Stomach (tissue), 9 donors: Measurements from ENCODE around the gene CPVL. TPM values are rescaled to one million over a fixed set of nuclear protein-coding genes. Genes with fewer than 3 reads are reported as not detected.
A peak's percentile ranks its signal among the peaks of the same experiment; 100 is the strongest.

Source experiments
- DNase-seq, 2 donors: peaks; one replicate each; pipeline versions ENCODE4 v3.0.0 to v3.0.0-alpha.2; 2013 to 2019
- H3K27ac ChIP-seq, 5 donors: fragments of 200-600 bp in 4 of 5; sonication (generic) in 4 of 5; one replicate each; pipeline ENCODE4 v1.5.1; 2013 to 2019; ENCODE audit warnings: mild to moderate bottlenecking in 1 of 5, moderate library complexity in 1 of 5
- H3K27me3 ChIP-seq, 3 donors: fragments of 200-600 bp; sonication (generic); one replicate each; pipeline ENCODE4 v1.5.1; 2017 to 2019; ENCODE audit warnings: mixed run types in 1 of 3
- H3K36me3 ChIP-seq, 4 donors: fragments of 200-600 bp; sonication (generic); 1 replicate in 3 of 4; 2 replicates in 1 of 4; pipeline ENCODE4 v1.5.1; 2016 to 2019
- H3K4me1 ChIP-seq, 4 donors: fragments of 200-600 bp; sonication (generic); one replicate each; pipeline ENCODE4 v1.5.1; 2016 to 2019
- H3K4me3 ChIP-seq, 4 donors: fragments of 200-600 bp; sonication (generic) in 3 of 4; one replicate each; pipeline ENCODE4 v1.5.1; 2016 to 2019; ENCODE audit warnings: mild to moderate bottlenecking in 1 of 4
- H3K9me3 ChIP-seq, 4 donors: fragments of 200-600 bp; sonication (generic); one replicate each; pipeline ENCODE4 v1.5.1; 2016 to 2019
- CTCF ChIP-seq, 7 experiments: fragments of 450-650 bp in 4 of 7; fragments of 200-600 bp in 3 of 7; sonication (generic) in 3 of 7; IDR thresholded peaks; one replicate each; pipeline ENCODE4 v1.5.1; 2016 to 2019; ENCODE audit warnings: antibody characterized with exemption in 7 of 7, control low read depth in 2 of 7, mild to moderate bottlenecking in 1 of 7
- EP300 ChIP-seq: sonication (generic); formaldehyde crosslinking; IDR thresholded peaks from one replicate; pipeline ENCODE4 v1.6.1; 2017; ENCODE audit warnings: antibody characterized with exemption
- POLR2A ChIP-seq, 4 donors: fragments of 450-650 bp; IDR thresholded peaks; one replicate each; pipeline ENCODE4 v1.6.1; 2016; ENCODE audit warnings: antibody characterized with exemption in 4 of 4, control low read depth in 2 of 4, mild to moderate bottlenecking in 1 of 4, moderate library complexity in 1 of 4
- POLR2AphosphoS5 ChIP-seq, 3 donors: sonication (generic); formaldehyde crosslinking; IDR thresholded peaks; one replicate each; pipeline ENCODE4 v1.6.1; 2016; ENCODE audit warnings: antibody characterized with exemption in 3 of 3
- WGBS, 5 donors: extraction: QIAGEN DNeasy Blood & Tissue Kit in 3 of 5; methylation state at CpG; one replicate each; pipeline versions ENCODE4 v1.1.5 to v1.1.7; 2013 to 2018; 5-methylcytosine and 5-hydroxymethylcytosine counted together
- intact Hi-C: fragments of 100-400 bp; cut with DNase I; formaldehyde crosslinking; loops from one replicate; pipeline ENCODE4 v1.15.1; 2023; ENCODE audit warnings: low total_unique reads
- polyA plus RNA-seq, 3 donors: library from polyadenylated mRNA; stranded (reverse); fragments of 200-250 nt; gene quantifications; one replicate each; pipeline ENCODE4 v1.2.3, GENCODE V29; 2013
- total RNA-seq, 5 donors: library from RNA; depleted of rRNA; stranded (reverse); fragments of >200 nt; gene quantifications; one replicate each; pipeline versions ENCODE4 v1.1.0 to v1.2.3, GENCODE V29; 2014 to 2016
- donor health status: healthy with polysubstance abuse.
- donor health status: Bipolar disorder and iron deficiency.
- donor health status: healthy.

The CPVL gene
- total and polyA plus RNA-seq, 8 donors = 4.1 to 24.3 (median 17.5) TPM; not detected in 3

GRCh38 chr7:29193316-29194205 lies 47.2 kb upstream of the CPVL start:
- DNase-seq = no peak

GRCh38 chr7:29192811-29193210 lies 46.5 kb upstream of the CPVL start:
- no peak for DNase-seq
- peaks cover 12 to 44% (median 38%) of the 10 kb centered on the region in 4 donors for H3K4me1 ChIP-seq
- peaks cover 0 to 51% (median 12%) of the 10 kb centered on the region in 3 donors for H3K27me3 ChIP-seq
- H3K27ac ChIP-seq = no peak overlapping the region
- 88 to 93% (median 92%) methylated on average over 8 of the region's 8 CpGs for WGBS, 5 donors
- intact Hi-C loops = no loop called here
- H3K36me3 ChIP-seq = no peaks in the 10 kb centered on the region
- no peak overlapping the region for H3K4me3 ChIP-seq
- TF ChIP-seq EP300 = no peak
- TF ChIP-seq POLR2AphosphoS5 (IDR thresholded peaks at IDR 0.05) = no peak
- TF ChIP-seq POLR2A (IDR thresholded peaks at IDR 0.05) = no peak
- no peak for TF ChIP-seq CTCF (IDR thresholded peaks at IDR 0.05)
- no peaks in the 10 kb centered on the region for H3K9me3 ChIP-seq

More at GRCh38 chr7:29193316-29194205, 47.2 kb upstream of the CPVL start:
- Histone ChIP-seq H3K4me3 (peak overlapping the region; percentile 63 to 90 (median 76)), H3K36me3 (no peaks in the 10 kb centered on the region), H3K4me1 (peaks cover 12 to 44% (median 38%) of the 10 kb centered on the region in 4 donors), H3K9me3 (no peaks in the 10 kb centered on the region), H3K27ac (peak overlapping the region in 4 of 5 donors; percentile 72 to 84 (median 80)), H3K27me3 (peaks cover 0 to 51% (median 12%) of the 10 kb centered on the region in 3 donors)
- no peak for TF ChIP-seq CTCF (IDR thresholded peaks at IDR 0.05)
- no peak for TF ChIP-seq POLR2A (IDR thresholded peaks at IDR 0.05)
- TF ChIP-seq EP300 = no peak
- TF ChIP-seq POLR2AphosphoS5 (IDR thresholded peaks at IDR 0.05) = no peak
- intact Hi-C loops = no loop called here
- 25 to 44% (median 30%) methylated on average over 16 to 26 of the region's 26 CpGs for WGBS, 5 donors

GRCh38 chr7:29192323-29192722 lies 46.0 kb upstream of the CPVL start:
- Histone ChIP-seq H3K9me3 (no peaks in the 10 kb centered on the region), H3K36me3 (no peaks in the 10 kb centered on the region), H3K27ac (no peak overlapping the region), H3K4me3 (no peak overlapping the region), H3K27me3 (peaks cover 0 to 51% (median 12%) of the 10 kb centered on the region in 3 donors), H3K4me1 (peaks cover 12 to 44% (median 38%) of the 10 kb centered on the region in 4 donors)
- TF ChIP-seq EP300 (no peak), POLR2A (IDR thresholded peaks at IDR 0.05) (no peak), CTCF (IDR thresholded peaks at IDR 0.05) (no peak), POLR2AphosphoS5 (IDR thresholded peaks at IDR 0.05) (no peak)
- no peak for DNase-seq
- 80 to 96% (median 88%) methylated on average over 1 of the region's 1 CpG for WGBS, 5 donors
- intact Hi-C loops = no loop called here

- Histone ChIP-seq H3K36me3 (no peaks in the 10 kb centered on the region), H3K27me3 (peaks cover 0 to 39% (median 12%) of the 10 kb centered on the region in 3 donors), H3K4me1 (peaks cover 12 to 36% (median 33%) of the 10 kb centered on the region in 4 donors), H3K9me3 (no peaks in the 10 kb centered on the region), H3K4me3 (no peak overlapping the region), H3K27ac (no peak overlapping the region)
- WGBS, 5 donors = 34 to 49% (median 39%) methylated on average over 5 of the region's 5 CpGs
- peak in 1 of 2 donors; percentile 57 for DNase-seq
- intact Hi-C loops = no loop called here
- TF ChIP-seq POLR2A (IDR thresholded peaks at IDR 0.05) (no peak), CTCF (IDR thresholded peaks at IDR 0.05) (no peak), POLR2AphosphoS5 (IDR thresholded peaks at IDR 0.05) (no peak), EP300 (no peak)
Measured at GRCh38 chr7:29190349-29191045, 44.2 kb upstream of the CPVL start.
